Epithelial cell of esophagus (primary cell): ENCODE results near the gene LYPD3.

Experiments
- DNase-seq: peaks from one replicate; pipeline ENCODE4 v3.0.0; 2010; ENCODE audit warnings: low read depth
- H3K4me3 ChIP-seq: 2 replicates; pipeline ENCODE4 v1.5.1; 2011; ENCODE audit warnings: mild to moderate bottlenecking, low read length, control low read depth
- TF ChIP-seq, protein P1 (sequence below): IDR thresholded peaks from 2 replicates; pipeline ENCODE4 v1.5.1; 2011; ENCODE audit warnings: low read depth, mild to moderate bottlenecking, low read length, control low read depth, inconsistent platforms; ENCODE audit not compliant: insufficient read depth; ENCODE audit errors: missing control alignments

LYPD3 gene

GRCh38 chr19:43454031-43454430 lies 11.4 kb downstream of the LYPD3 start:
- DNase-seq, result no peak
- H3K4me3 ChIP-seq, result no peak overlapping the region
- TF ChIP-seq, protein P1, sequence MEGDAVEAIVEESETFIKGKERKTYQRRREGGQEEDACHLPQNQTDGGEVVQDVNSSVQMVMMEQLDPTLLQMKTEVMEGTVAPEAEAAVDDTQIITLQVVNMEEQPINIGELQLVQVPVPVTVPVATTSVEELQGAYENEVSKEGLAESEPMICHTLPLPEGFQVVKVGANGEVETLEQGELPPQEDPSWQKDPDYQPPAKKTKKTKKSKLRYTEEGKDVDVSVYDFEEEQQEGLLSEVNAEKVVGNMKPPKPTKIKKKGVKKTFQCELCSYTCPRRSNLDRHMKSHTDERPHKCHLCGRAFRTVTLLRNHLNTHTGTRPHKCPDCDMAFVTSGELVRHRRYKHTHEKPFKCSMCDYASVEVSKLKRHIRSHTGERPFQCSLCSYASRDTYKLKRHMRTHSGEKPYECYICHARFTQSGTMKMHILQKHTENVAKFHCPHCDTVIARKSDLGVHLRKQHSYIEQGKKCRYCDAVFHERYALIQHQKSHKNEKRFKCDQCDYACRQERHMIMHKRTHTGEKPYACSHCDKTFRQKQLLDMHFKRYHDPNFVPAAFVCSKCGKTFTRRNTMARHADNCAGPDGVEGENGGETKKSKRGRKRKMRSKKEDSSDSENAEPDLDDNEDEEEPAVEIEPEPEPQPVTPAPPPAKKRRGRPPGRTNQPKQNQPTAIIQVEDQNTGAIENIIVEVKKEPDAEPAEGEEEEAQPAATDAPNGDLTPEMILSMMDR, result no peak

DNA sequence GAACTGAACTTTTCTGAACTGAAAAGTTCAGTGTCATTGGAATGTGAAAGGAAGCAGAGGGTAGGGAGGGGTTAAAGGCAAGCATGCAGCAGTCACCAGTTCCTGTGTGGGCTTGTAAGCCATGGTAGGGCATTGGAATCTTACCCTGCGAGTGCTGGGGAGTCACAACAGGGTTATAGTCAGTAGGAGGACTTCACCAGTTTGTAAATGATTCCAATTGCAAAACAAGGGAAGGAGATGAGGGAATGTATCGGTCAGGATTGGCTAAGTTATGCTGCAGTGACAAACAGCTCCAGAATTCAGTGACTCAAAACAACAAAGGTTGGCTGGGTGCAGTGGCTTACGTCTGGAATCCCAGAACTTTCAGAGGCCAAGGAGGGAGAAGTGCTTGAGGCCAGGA lies 12.8 kb downstream of the LYPD3 start:
- peak; percentile 96 for DNase-seq
- H3K4me3 ChIP-seq, result no peak overlapping the region
- TF ChIP-seq, protein P1, result no peak

GRCh38 chr19:43450545-43450997 lies 14.8 kb downstream of the LYPD3 start:
- peak; percentile 62 for DNase-seq
- no peak overlapping the region for H3K4me3 ChIP-seq
- TF ChIP-seq, protein P1, result no peak

- DNase-seq, result no peak
- H3K4me3 ChIP-seq, result no peak overlapping the region
- TF ChIP-seq, protein P1, result no peak
These were observed 17.8 kb downstream of the LYPD3 start for GRCh38 chr19:43447655-43448054.

GRCh38 chr19:43446746-43447489 lies 18.5 kb downstream of the LYPD3 start:
- DNase-seq, result peak; percentile 78
- no peak overlapping the region for H3K4me3 ChIP-seq
- TF ChIP-seq, protein P1, result peak; percentile 96

DNA sequence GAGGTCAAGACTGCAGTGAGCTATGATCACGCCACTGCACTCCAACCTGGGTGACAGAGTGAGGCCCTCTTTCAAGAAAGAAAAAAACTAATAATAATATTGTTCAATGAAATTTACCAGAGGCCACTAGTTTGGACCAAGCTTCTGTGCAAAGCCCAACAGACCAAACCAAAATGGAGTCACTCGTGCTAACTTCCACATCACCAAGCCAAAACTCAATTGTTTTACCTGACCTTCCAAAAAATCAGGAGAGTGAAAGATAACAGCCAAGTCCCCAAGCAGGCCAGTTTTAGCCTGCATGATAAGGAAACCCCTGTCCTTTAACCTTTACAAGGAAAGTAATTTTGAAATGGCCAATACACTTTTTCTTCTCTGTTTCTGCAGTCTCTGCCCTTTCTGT lies 20.0 kb downstream of the LYPD3 start:
- no peak overlapping the region for H3K4me3 ChIP-seq
- TF ChIP-seq, protein P1, result no peak
- DNase-seq, result no peak
